T-cell (primary cell): ENCODE results near the gene PBRM1. TPM values are rescaled to one million over a fixed set of nuclear protein-coding genes. Genes with fewer than 3 reads are reported as not detected.
A peak's percentile ranks its signal among the peaks of the same experiment; 100 is the strongest.

Experiments used
- ATAC-seq, 4 experiments: fragments of 200-7000 bp in 3 of 4; fragments of 150-1000 bp in 1 of 4; cut with Tn5 transposase; replicated peaks in 1 of 4; 1 replicate in 3 of 4; 2 replicates in 1 of 4; pipeline ENCODE4 v1.10.0; 2021; ENCODE audit warnings: moderate library complexity in 3 of 4, mild to moderate bottlenecking in 2 of 4, moderate number of reproducible peaks in 1 of 4
- CTCF ChIA-PET, 2 donors: fragments of 300-600 bp; sonication (Branson Sonifier 250); formaldehyde crosslinking; loops; one replicate each; lab custom pipeline; 2022; ENCODE audit warnings: antibody characterized with exemption in 2 of 2; lab: Charles Lee
- POLR2A ChIA-PET, 2 donors: fragments of 300-600 bp; sonication (Branson Sonifier 250); formaldehyde crosslinking; loops; one replicate each; lab custom pipeline; 2022; ENCODE audit warnings: antibody characterized with exemption in 2 of 2; lab: Charles Lee
- DNase-seq, 35 experiments: peaks; one replicate each; pipeline versions ENCODE4 v3.0.0 to v3.0.0-alpha.2; 2013 to 2023
- H3K27ac ChIP-seq: one replicate; pipeline ENCODE4 v1.5.1; 2013; ENCODE audit warnings: low read length
- H3K27me3 ChIP-seq, 2 experiments: replicated peaks in 1 of 2; 1 replicate in 1 of 2; 2 replicates in 1 of 2; pipeline versions ENCODE4 v1.6.1 to v1.7.0; 2013; ENCODE audit warnings: low read length in 1 of 2, mixed read lengths in 1 of 2; ENCODE audit not compliant: control insufficient read depth in 2 of 2, insufficient read depth in 2 of 2; ENCODE audit errors: extremely low read depth in 1 of 2
- H3K36me3 ChIP-seq, 2 donors: 1 replicate in 1 of 2; 2 replicates in 1 of 2; pipeline versions ENCODE4 v1.6.1 to v1.7.0; 2013; ENCODE audit warnings: low read length in 1 of 2; ENCODE audit not compliant: control insufficient read depth in 2 of 2, insufficient read depth in 1 of 2; ENCODE audit errors: extremely low read depth in 1 of 2
- H3K4me1 ChIP-seq, 2 experiments: 1 replicate in 1 of 2; 2 replicates in 1 of 2; pipeline versions ENCODE4 v1.6.1 to v1.7.0; 2013; ENCODE audit warnings: low read length in 2 of 2, mixed read lengths in 1 of 2; ENCODE audit not compliant: insufficient read depth in 2 of 2, control insufficient read depth in 1 of 2; ENCODE audit errors: extremely low read depth in 1 of 2
- H3K4me3 ChIP-seq, 2 donors: 1 replicate in 1 of 2; 2 replicates in 1 of 2; pipeline versions ENCODE4 v1.5.1 to v1.7.0; 2013; ENCODE audit warnings: mild to moderate bottlenecking in 2 of 2, low read length in 1 of 2, moderate library complexity in 1 of 2; ENCODE audit not compliant: control insufficient read depth in 1 of 2; ENCODE audit errors: extremely low read depth in 1 of 2
- H3K9me3 ChIP-seq: 2 replicates; pipeline ENCODE4 v1.7.0; 2013
- H3K27ac Mint-ChIP-seq, 2 donors: one replicate each; pipeline ENCODE4 v1.8.0; 2020 to 2021; ENCODE audit warnings: mild to moderate bottlenecking in 2 of 2, mixed read lengths in 2 of 2
- H3K27me3 Mint-ChIP-seq, 2 donors: one replicate each; pipeline ENCODE4 v1.8.0; 2021 to 2022; ENCODE audit warnings: mixed read lengths in 2 of 2
- H3K36me3 Mint-ChIP-seq: one replicate; pipeline ENCODE4 v1.8.0; 2021; ENCODE audit warnings: mixed read lengths
- H3K4me1 Mint-ChIP-seq, 3 donors: one replicate each; pipeline ENCODE4 v1.8.0; 2020 to 2022; ENCODE audit warnings: mixed read lengths in 3 of 3, mild to moderate bottlenecking in 1 of 3
- H3K4me3 Mint-ChIP-seq, 3 donors: one replicate each; pipeline ENCODE4 v1.8.0; 2020 to 2022; ENCODE audit warnings: mild to moderate bottlenecking in 3 of 3, mixed read lengths in 3 of 3, moderate library complexity in 3 of 3
- H3K9me3 Mint-ChIP-seq, 3 donors: one replicate each; pipeline ENCODE4 v1.8.0; 2020 to 2022; ENCODE audit warnings: mixed read lengths in 3 of 3
- WGBS: methylation state at CpG from one replicate; pipeline ENCODE4 v1.1.5; 2013; ENCODE audit warnings: missing lambda C conversion rate; ENCODE audit not compliant: insufficient coverage; 5-methylcytosine and 5-hydroxymethylcytosine counted together
- total RNA-seq, 35 experiments: library from RNA in 6 of 35; stranded (reverse) in 6 of 35; fragments of 120-200 nt in 1 of 35; gene quantifications; one replicate each; pipeline versions ENCODE4 v1.2.1 to v1.2.4 and lab custom pipeline; 2013 to 2026

PBRM1 gene
- total RNA-seq, 5 donors from 2014 or later (not counting 1 experiment from before 2014, with no cell fraction given) = 57.4 to 73.3 (median 63.3) TPM

DNA sequence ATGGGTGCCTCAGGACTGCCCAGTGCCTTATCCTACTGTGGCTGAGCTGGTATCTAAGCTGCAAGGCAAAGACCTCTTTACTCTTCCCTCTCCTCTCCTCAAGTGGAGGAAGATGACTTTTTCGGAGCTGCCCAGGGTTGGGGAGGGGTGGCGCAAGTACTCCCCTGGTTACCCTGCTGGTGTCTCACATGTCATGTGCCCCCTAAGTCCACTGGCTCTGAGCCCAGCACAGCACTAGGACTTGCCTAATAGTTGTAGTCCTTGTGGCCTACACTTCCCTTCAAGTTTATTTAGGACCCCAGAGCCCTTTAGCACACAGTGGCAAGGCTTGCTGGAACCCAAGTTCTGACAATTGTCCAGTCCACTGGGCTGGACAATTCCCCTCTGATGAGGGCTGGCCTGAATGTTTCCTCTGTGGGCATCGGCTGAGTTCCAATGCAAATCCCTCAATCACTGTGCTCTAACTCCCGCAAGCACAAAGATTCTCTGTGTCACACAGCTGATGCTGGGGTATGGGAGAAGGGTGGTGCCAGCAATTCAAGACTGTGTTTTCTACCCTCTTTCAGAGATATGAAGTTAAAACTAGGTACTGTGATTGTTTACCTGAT, 89.0 kb downstream of the PBRM1 start:
- WGBS = 100% methylated on average over 1 of the region's 4 CpGs
- Mint-ChIP-seq H3K4me3 (no peak overlapping the region), H3K9me3 (peaks cover 0 to 10% (median 3%) of the 10 kb centered on the region in 3 donors), H3K4me1 (no peaks in the 10 kb centered on the region), H3K27me3 (no peaks in the 10 kb centered on the region), H3K27ac (peak overlapping the region in 1 of 2 donors; percentile 46), H3K36me3 (peaks cover 64% of the 10 kb centered on the region)
- POLR2A ChIA-PET = no interaction called here
- DNase-seq (no peak), ATAC-seq (no peak)
- Histone ChIP-seq H3K27me3 (no peaks in the 10 kb centered on the region), H3K36me3 (peaks cover 5 to 26% of the 10 kb centered on the region in 2 donors), H3K27ac (no peak overlapping the region), H3K4me3 (no peak overlapping the region), H3K9me3 (peaks cover 5% of the 10 kb centered on the region), H3K4me1 (no peaks in the 10 kb centered on the region)
- CTCF ChIA-PET = no interaction called here

- Histone ChIP-seq H3K4me3 (no peak overlapping the region), H3K4me1 (no peaks in the 10 kb centered on the region), H3K27me3 (no peaks in the 10 kb centered on the region), H3K9me3 (no peaks in the 10 kb centered on the region), H3K27ac (no peak overlapping the region), H3K36me3 (peaks cover 0 to 25% of the 10 kb centered on the region in 2 donors)
- ChIA-PET POLR2A (no interaction called here), CTCF (no interaction called here)
- Mint-ChIP-seq H3K36me3 (peaks cover 52% of the 10 kb centered on the region), H3K27ac (peak overlapping the region in 1 of 2 donors; percentile 11), H3K4me1 (no peaks in the 10 kb centered on the region), H3K4me3 (no peak overlapping the region), H3K9me3 (no peaks in the 10 kb centered on the region), H3K27me3 (no peaks in the 10 kb centered on the region)
- no peak for ATAC-seq
- DNase-seq = no peak
- WGBS = no CpG with 5 or more reads among the region's 1 CpG
Observed at GRCh38 chr3:52593103-52593502, 92.6 kb downstream of the PBRM1 start.

DNA sequence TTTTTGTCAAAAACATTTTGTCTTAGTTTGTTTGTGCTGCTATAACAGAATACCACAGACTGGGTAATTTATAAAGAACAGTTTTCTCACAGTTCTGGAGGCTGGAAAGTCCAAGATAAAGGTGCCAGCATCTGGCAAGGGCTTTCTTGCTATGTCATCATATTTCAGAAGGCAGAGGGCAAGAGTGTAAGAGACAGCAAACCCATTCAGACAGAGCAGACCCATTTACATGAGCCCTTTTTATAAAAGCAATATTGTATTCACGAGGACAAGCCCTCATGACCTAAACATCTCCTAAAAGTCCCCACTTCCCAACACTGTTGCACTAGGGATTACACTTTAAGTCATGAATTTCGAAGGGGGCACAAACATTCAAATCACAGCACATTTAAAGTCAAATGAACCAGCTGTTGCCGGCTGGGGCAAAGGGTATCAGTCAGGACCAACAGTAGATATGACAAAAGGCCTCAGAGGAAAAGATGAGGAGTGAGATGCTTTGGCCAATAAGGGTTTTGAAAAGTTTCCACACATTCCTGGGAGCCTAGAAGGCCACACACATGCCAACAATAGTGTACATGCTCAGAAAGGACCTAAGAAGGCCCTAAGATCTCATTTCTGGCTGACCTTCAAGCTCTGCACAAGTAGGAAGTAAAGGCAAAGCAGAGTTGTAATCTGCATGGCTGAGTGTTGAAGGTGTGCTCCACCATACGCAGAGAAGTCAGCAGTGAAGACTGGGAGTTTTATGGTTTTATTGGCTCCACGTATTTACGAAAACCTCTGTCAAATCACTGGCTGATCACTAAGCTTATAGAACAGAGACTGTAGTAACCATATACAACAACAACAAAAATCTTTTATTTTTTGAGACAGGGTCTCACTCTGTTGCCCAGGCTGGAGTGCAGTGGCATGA, 111.4 kb downstream of the PBRM1 start:
- Mint-ChIP-seq H3K27ac (peak overlapping the region in 1 of 2 donors; percentile 22), H3K4me3 (no peak overlapping the region), H3K4me1 (peaks cover 0 to 8% (median 0%) of the 10 kb centered on the region in 3 donors), H3K9me3 (no peaks in the 10 kb centered on the region), H3K36me3 (peaks cover 55% of the 10 kb centered on the region), H3K27me3 (no peaks in the 10 kb centered on the region)
- WGBS = 100% methylated on average over 2 of the region's 6 CpGs
- no peak overlapping the region for H3K4me3 ChIP-seq
- no peaks in the 10 kb centered on the region for H3K27me3 ChIP-seq
- peaks cover 9 to 57% of the 10 kb centered on the region in 2 donors for H3K36me3 ChIP-seq
- H3K9me3 ChIP-seq = no peaks in the 10 kb centered on the region
- DNase-seq = no peak
- ChIA-PET CTCF (interaction anchor here in 1 of 2 donors (0.6 kb wide), 1 partner anchor 258 kb away, joined by 3 read pairs; no protein-coding TSS in a partner anchor), POLR2A (no interaction called here)
- ATAC-seq = no peak
- H3K4me1 ChIP-seq = no peaks in the 10 kb centered on the region
- no peak overlapping the region for H3K27ac ChIP-seq

DNA sequence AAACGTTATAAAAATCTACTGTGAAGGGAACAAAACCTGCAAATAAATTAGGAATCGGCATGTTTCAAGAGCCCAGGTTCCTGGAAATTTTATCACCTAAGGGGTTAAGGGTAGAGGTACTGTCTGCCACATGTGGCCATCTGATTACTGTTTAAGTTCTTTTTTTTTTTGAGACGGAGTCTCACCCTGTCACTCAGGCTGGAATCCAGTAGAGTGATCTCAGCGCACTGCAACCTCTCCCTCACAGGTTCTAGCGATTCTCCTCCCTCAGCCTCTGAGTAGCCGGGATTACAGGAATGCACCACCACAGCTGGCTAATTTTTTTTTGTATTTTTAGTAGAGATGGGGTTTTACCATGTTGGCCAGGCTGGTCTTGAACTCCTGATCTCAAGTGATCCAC, 113.5 kb downstream of the PBRM1 start:
- Mint-ChIP-seq H3K27me3 (no peaks in the 10 kb centered on the region), H3K4me1 (no peaks in the 10 kb centered on the region), H3K9me3 (no peaks in the 10 kb centered on the region), H3K36me3 (peaks cover 42% of the 10 kb centered on the region), H3K27ac (no peak overlapping the region), H3K4me3 (no peak overlapping the region)
- WGBS = 92% methylated on average over 2 of the region's 6 CpGs
- ChIA-PET POLR2A (interaction anchor here in 1 of 2 donors (0.6 kb wide), 1 partner anchor 396 kb away, joined by 3 read pairs; no protein-coding TSS in a partner anchor), CTCF (no interaction called here)
- Histone ChIP-seq H3K27me3 (no peaks in the 10 kb centered on the region), H3K36me3 (peaks cover 8 to 39% of the 10 kb centered on the region in 2 donors), H3K4me3 (no peak overlapping the region), H3K27ac (no peak overlapping the region), H3K4me1 (no peaks in the 10 kb centered on the region), H3K9me3 (no peaks in the 10 kb centered on the region)
- DNase-seq = no peak
- ATAC-seq = no peak

DNA sequence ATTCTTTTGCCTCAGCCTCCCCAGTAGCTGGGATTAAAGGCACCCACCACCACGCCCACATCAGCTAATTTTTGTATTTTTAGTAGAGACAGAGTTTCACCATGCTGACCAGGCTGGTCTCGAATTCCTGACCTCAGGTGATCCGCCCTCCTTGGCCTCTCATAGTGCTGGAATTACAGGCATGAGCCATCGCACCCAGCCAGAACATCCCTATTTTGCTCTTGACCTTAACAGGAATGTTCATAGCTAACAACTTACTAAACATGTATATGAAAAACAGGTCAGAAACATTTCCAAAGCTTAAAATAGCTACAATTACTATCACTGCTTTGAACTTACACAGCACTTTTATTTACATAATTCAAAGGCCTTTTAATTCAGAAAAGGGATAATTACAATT, 115.6 kb downstream of the PBRM1 start:
- Mint-ChIP-seq H3K36me3 (peaks cover 38% of the 10 kb centered on the region), H3K27me3 (no peaks in the 10 kb centered on the region), H3K4me3 (no peak overlapping the region), H3K4me1 (no peaks in the 10 kb centered on the region), H3K9me3 (no peaks in the 10 kb centered on the region), H3K27ac (peak overlapping the region in 1 of 2 donors; percentile 16)
- peaks cover 8 to 27% of the 10 kb centered on the region in 2 donors for H3K36me3 ChIP-seq
- H3K27ac ChIP-seq = no peak overlapping the region
- ATAC-seq (no peak), DNase-seq (no peak)
- WGBS = 95% methylated on average over 3 of the region's 4 CpGs
- ChIA-PET CTCF (interaction anchor here in 1 of 2 donors (0.6 to 0.9 kb wide), 3 partner anchors 10 to 1096 kb away, joined by 3 to 4 read pairs (median 3); no protein-coding TSS in a partner anchor), POLR2A (no interaction called here)
- no peaks in the 10 kb centered on the region for H3K27me3 ChIP-seq
- H3K4me1 ChIP-seq = no peaks in the 10 kb centered on the region
- no peak overlapping the region for H3K4me3 ChIP-seq
- no peaks in the 10 kb centered on the region for H3K9me3 ChIP-seq

DNA sequence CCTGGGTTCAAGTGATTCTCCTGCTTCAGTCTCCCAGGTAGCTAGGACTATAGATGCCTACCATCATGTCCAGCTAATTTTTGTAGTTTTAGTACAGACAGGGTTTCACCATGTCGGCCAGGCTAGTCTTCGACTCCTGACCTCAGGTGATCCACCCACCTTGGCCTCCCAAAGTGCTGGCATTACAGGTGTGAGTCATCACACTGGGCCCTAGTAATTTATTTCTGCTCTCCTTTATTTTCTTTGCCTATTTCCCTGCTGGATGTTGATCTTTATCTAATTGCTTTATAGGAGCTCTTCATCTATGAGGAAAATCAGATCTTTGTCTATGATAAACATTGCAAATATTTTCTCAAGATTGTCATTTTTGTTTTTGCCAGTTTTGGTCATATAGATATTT, 117.6 kb downstream of the PBRM1 start:
- H3K4me1 Mint-ChIP-seq = no peaks in the 10 kb centered on the region
- no peaks in the 10 kb centered on the region for H3K9me3 Mint-ChIP-seq
- no peaks in the 10 kb centered on the region for H3K27me3 Mint-ChIP-seq
- ChIA-PET CTCF (no interaction called here), POLR2A (interaction anchor here in 1 of 2 donors (0.6 kb wide), 1 partner anchor 627 kb away, joined by 5 read pairs; the partner anchor contains the start of gene RRP9)
- H3K4me1 ChIP-seq = no peaks in the 10 kb centered on the region
- H3K36me3 Mint-ChIP-seq = peaks cover 35% of the 10 kb centered on the region
- ATAC-seq (no peak), DNase-seq (no peak)
- no peaks in the 10 kb centered on the region for H3K9me3 ChIP-seq
- no peak overlapping the region for H3K27ac ChIP-seq
- peaks cover 8 to 26% of the 10 kb centered on the region in 2 donors for H3K36me3 ChIP-seq
- no peak overlapping the region for H3K4me3 ChIP-seq
- no peak overlapping the region for H3K27ac Mint-ChIP-seq
- no peak overlapping the region for H3K4me3 Mint-ChIP-seq
- WGBS = 100% methylated on average over 2 of the region's 2 CpGs
- H3K27me3 ChIP-seq = no peaks in the 10 kb centered on the region
